Mucosa of rectum (tissue), 2 donors: ENCODE data around the gene USHBP1.

Experiments
- H3K27ac ChIP-seq, 2 donors: one replicate each; pipeline ENCODE4 v1.7.0; 2013; ENCODE audit warnings: inconsistent platforms in 2 of 2, low read depth in 2 of 2, low read length in 2 of 2
- H3K27me3 ChIP-seq, 2 donors: one replicate each; pipeline ENCODE4 v1.7.0; 2013; ENCODE audit warnings: low read length in 2 of 2; ENCODE audit not compliant: control insufficient read depth in 2 of 2, insufficient read depth in 2 of 2
- H3K36me3 ChIP-seq, 2 donors: one replicate each; pipeline ENCODE4 v1.7.0; 2013; ENCODE audit warnings: low read length in 2 of 2; ENCODE audit not compliant: control insufficient read depth in 2 of 2, insufficient read depth in 2 of 2
- H3K4me1 ChIP-seq, 2 donors: one replicate each; pipeline ENCODE4 v1.7.0; 2013; ENCODE audit warnings: low read length in 2 of 2, mild to moderate bottlenecking in 1 of 2; ENCODE audit not compliant: control insufficient read depth in 2 of 2, insufficient read depth in 2 of 2
- H3K4me3 ChIP-seq, 2 donors: one replicate each; pipeline ENCODE4 v1.7.0; 2013; ENCODE audit warnings: low read length in 2 of 2
- H3K9ac ChIP-seq, 2 donors: one replicate each; pipeline ENCODE4 v1.7.0; 2013; ENCODE audit warnings: low read length in 2 of 2, low read depth in 1 of 2, mild to moderate bottlenecking in 1 of 2
- H3K9me3 ChIP-seq, 2 donors: one replicate each; pipeline ENCODE4 v1.7.0; 2013; ENCODE audit warnings: low read length in 2 of 2; ENCODE audit not compliant: control insufficient read depth in 2 of 2
- donor health status: healthy.
- donor health status: Normal muscosa, but diverticular disease.

The USHBP1 gene

GRCh38 chr19:17248011-17248776 is 16.4 kb downstream of the USHBP1 start:
- H3K27me3 ChIP-seq, result no peaks in the 10 kb centered on the region
- peaks cover 29 to 30% of the 10 kb centered on the region in 2 donors for H3K4me1 ChIP-seq
- peak overlapping the region; percentile 82 to 95 for H3K27ac ChIP-seq
- no peaks in the 10 kb centered on the region for H3K36me3 ChIP-seq
- no peaks in the 10 kb centered on the region for H3K9me3 ChIP-seq
- H3K4me3 ChIP-seq, result no peak overlapping the region
- H3K9ac ChIP-seq, result peak overlapping the region; percentile 37 to 63

- H3K9ac ChIP-seq, result peak overlapping the region; percentile 47 to 77
- peaks cover 40 to 42% of the 10 kb centered on the region in 2 donors for H3K4me1 ChIP-seq
Measured at GRCh38 chr19:17246681-17247425, 17.7 kb downstream of the USHBP1 start.

GRCh38 chr19:17245535-17245984 is 19.0 kb downstream of the USHBP1 start, which contains the start of gene NR2F6:
Gene NR2F6, minus strand, starts transcription at chr19:17245919. Its CDS starts 699 bp downstream, at chr19:17245220.
- no peaks in the 10 kb centered on the region for H3K27me3 ChIP-seq
- peaks cover 0 to 2% of the 10 kb centered on the region in 2 donors for H3K36me3 ChIP-seq
- no peaks in the 10 kb centered on the region for H3K9me3 ChIP-seq
- peaks cover 49 to 52% of the 10 kb centered on the region in 2 donors for H3K4me1 ChIP-seq
- H3K4me3 ChIP-seq, result peak within 1 kb of the TSS; percentile 81 to 86
- H3K9ac ChIP-seq, result peak within 1 kb of the TSS; percentile 81 to 92
- peak within 1 kb of the TSS; percentile 94 to 95 for H3K27ac ChIP-seq

More at GRCh38 chr19:17246681-17247425, 17.7 kb downstream of the USHBP1 start:
- Histone ChIP-seq H3K27ac (peak overlapping the region; percentile 94 to 95), H3K36me3 (no peaks in the 10 kb centered on the region), H3K9me3 (no peaks in the 10 kb centered on the region), H3K27me3 (no peaks in the 10 kb centered on the region), H3K4me3 (peak overlapping the region; percentile 67 to 72)

- Histone ChIP-seq H3K27me3 (no peaks in the 10 kb centered on the region), H3K4me3 (peak overlapping the region; percentile 81 to 86), H3K9me3 (no peaks in the 10 kb centered on the region), H3K9ac (peak overlapping the region; percentile 81 to 92), H3K4me1 (peaks cover 51 to 59% of the 10 kb centered on the region in 2 donors), H3K36me3 (peaks cover 5 to 7% of the 10 kb centered on the region in 2 donors), H3K27ac (peak overlapping the region; percentile 88 to 90)
Measured at GRCh38 chr19:17244618-17245534, 19.7 kb downstream of the USHBP1 start.

- Histone ChIP-seq H3K4me1 (peaks cover 54 to 58% of the 10 kb centered on the region in 2 donors), H3K27ac (peak overlapping the region; percentile 88 to 90)
Measured at GRCh38 chr19:17243830-17244617, 20.5 kb downstream of the USHBP1 start.

GRCh38 chr19:17243211-17243829 is 21.2 kb downstream of the USHBP1 start:
- Histone ChIP-seq H3K4me3 (peak overlapping the region; percentile 81 to 86), H3K9ac (peak overlapping the region; percentile 70 to 92), H3K4me1 (peaks cover 48 to 51% of the 10 kb centered on the region in 2 donors)

More at GRCh38 chr19:17243830-17244617, 20.5 kb downstream of the USHBP1 start:
- peak overlapping the region; percentile 81 to 92 for H3K9ac ChIP-seq
- H3K4me3 ChIP-seq, result peak overlapping the region; percentile 81 to 86
- peaks cover 5 to 7% of the 10 kb centered on the region in 2 donors for H3K36me3 ChIP-seq
- H3K27me3 ChIP-seq, result no peaks in the 10 kb centered on the region
- H3K9me3 ChIP-seq, result no peaks in the 10 kb centered on the region

GRCh38 chr19:17242431-17243208 is 21.9 kb downstream of the USHBP1 start:
- H3K9ac ChIP-seq, result peak overlapping the region; percentile 38 to 70
- no peaks in the 10 kb centered on the region for H3K27me3 ChIP-seq
- no peaks in the 10 kb centered on the region for H3K9me3 ChIP-seq
- peak overlapping the region; percentile 88 to 90 for H3K27ac ChIP-seq
- peaks cover 43 to 48% of the 10 kb centered on the region in 2 donors for H3K4me1 ChIP-seq
- H3K36me3 ChIP-seq, result peaks cover 15 to 16% of the 10 kb centered on the region in 2 donors
- H3K4me3 ChIP-seq, result peak overlapping the region; percentile 32 to 81

More at GRCh38 chr19:17243211-17243829, 21.2 kb downstream of the USHBP1 start:
- Histone ChIP-seq H3K9me3 (no peaks in the 10 kb centered on the region), H3K27me3 (no peaks in the 10 kb centered on the region), H3K36me3 (peaks cover 9% of the 10 kb centered on the region in 2 donors), H3K27ac (peak overlapping the region; percentile 88 to 90)

GRCh38 chr19:17240826-17241399 is 23.6 kb downstream of the USHBP1 start:
- no peaks in the 10 kb centered on the region for H3K9me3 ChIP-seq
- peaks cover 39 to 47% of the 10 kb centered on the region in 2 donors for H3K4me1 ChIP-seq
- peaks cover 16 to 18% of the 10 kb centered on the region in 2 donors for H3K36me3 ChIP-seq
- H3K4me3 ChIP-seq, result peak overlapping the region; percentile 13 to 39
- H3K27me3 ChIP-seq, result no peaks in the 10 kb centered on the region
- H3K27ac ChIP-seq, result peak overlapping the region; percentile 76 to 82
- H3K9ac ChIP-seq, result peak overlapping the region; percentile 24 to 62
